COR-L47 (cell line): ENCODE results near the gene VKORC1.
"Not testable (repeated sequence)": the region's sequence is repeated elsewhere in the genome, so short reads cannot be mapped to it uniquely, and the experiment has no call there.

ENCODE experiments used
- DNase-seq: peaks from one replicate; lab custom pipeline; 2025; lab: John Stamatoyannopoulos, UW

Gene VKORC1

GRCh38 chr16:31107465-31107867 lies 12.9 kb upstream of the VKORC1 start:
- DNase-seq: no peak

- no peak for DNase-seq
Observed at GRCh38 chr16:31106509-31107464, 12.2 kb upstream of the VKORC1 start.

- DNase-seq: no peak
Observed at GRCh38 chr16:31105677-31106213, 11.1 kb upstream of the VKORC1 start.

- not testable (repeated sequence) for DNase-seq
Observed at GRCh38 chr16:31100876-31101641, 6.5 kb upstream of the VKORC1 start.

GRCh38 chr16:31099860-31100638 lies 5.5 kb upstream of the VKORC1 start:
- no peak for DNase-seq

GRCh38 chr16:31094088-31094423 lies 541 bp downstream of the VKORC1 start:
- DNase-seq: no peak

GRCh38 chr16:31093132-31093703 lies 1.4 kb downstream of the VKORC1 start:
- peak; percentile 49 for DNase-seq

GRCh38 chr16:31092330-31092729 lies 2.3 kb downstream of the VKORC1 start:
- no peak for DNase-seq

GRCh38 chr16:31090540-31090939 lies 4.1 kb downstream of the VKORC1 start:
- DNase-seq: no peak

- no peak for DNase-seq
Observed at GRCh38 chr16:31089199-31089598, 5.4 kb downstream of the VKORC1 start.

- DNase-seq: no peak
Observed at GRCh38 chr16:31088459-31089183, 6.0 kb downstream of the VKORC1 start, which contains the start of gene PRSS53. TSS of gene PRSS53 (minus strand) at chr16:31088943. CDS start at chr16:31088809, 134 bp downstream.

GRCh38 chr16:31087971-31088370 lies 6.6 kb downstream of the VKORC1 start:
- no peak for DNase-seq

- no peak for DNase-seq
Observed at GRCh38 chr16:31087481-31087880, 7.1 kb downstream of the VKORC1 start.

- no peak for DNase-seq
Observed at GRCh38 chr16:31086629-31086906, 8.0 kb downstream of the VKORC1 start.

- no peak for DNase-seq
Observed at GRCh38 chr16:31085873-31086628, 8.5 kb downstream of the VKORC1 start.

GRCh38 chr16:31085411-31085810 lies 9.2 kb downstream of the VKORC1 start:
- DNase-seq: no peak

- no peak for DNase-seq
Observed at GRCh38 chr16:31084584-31085302, 9.9 kb downstream of the VKORC1 start.

- no peak for DNase-seq
Observed at GRCh38 chr16:31083981-31084380, 10.6 kb downstream of the VKORC1 start.

GRCh38 chr16:31083556-31083955 lies 11.0 kb downstream of the VKORC1 start:
- no peak for DNase-seq

- DNase-seq: no peak
Observed at GRCh38 chr16:31083081-31083480, 11.5 kb downstream of the VKORC1 start.
